IPS-NIHi7 (cell line): ENCODE results near the gene KIRREL1.

Experiments
- DNase-seq: peaks from one replicate; pipeline ENCODE4 v3.0.0; 2012; ENCODE audit warnings: mixed read lengths; ENCODE audit errors: extremely low spot score

The KIRREL1 gene

DNA sequence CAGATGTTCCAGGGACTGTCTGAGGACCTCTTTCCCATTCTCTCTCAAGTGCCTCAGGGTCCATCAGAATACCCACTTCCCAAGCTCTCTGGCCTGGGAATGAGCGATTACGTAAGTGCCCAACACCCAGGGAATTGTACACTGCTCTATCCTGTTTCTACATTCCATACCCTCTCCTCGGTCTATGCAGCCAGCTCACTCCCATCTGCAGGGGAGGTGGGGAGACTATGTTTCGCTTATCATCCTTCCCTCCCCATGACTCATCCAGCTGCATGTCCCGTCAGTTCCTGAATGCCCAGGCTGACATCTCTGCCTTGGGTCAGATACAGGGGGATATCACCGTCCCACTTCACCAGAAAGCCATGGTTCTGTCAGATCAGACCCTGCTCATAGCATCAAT is 152.7 kb downstream of the KIRREL1 start:
- DNase-seq = no peak

DNA sequence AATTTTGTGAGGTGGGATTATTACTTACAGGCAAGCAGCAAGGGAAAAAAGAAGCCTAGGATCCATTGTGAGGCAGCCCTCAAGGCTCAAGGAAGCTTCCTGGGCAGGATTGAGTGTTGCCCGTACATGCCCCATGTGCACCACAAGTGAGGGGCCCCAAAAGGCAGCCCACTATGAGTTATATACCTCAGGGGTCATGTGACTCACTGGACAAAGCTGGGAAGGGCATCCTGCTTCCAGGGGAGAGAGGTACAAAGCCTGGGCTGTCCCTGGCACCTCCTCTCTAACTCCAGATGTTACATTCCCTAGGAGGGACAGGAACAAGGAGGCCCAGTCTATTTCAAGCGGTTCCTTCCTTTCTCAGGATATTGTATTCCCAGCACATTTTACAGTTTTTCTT is 153.3 kb downstream of the KIRREL1 start:
- DNase-seq = no peak

DNA sequence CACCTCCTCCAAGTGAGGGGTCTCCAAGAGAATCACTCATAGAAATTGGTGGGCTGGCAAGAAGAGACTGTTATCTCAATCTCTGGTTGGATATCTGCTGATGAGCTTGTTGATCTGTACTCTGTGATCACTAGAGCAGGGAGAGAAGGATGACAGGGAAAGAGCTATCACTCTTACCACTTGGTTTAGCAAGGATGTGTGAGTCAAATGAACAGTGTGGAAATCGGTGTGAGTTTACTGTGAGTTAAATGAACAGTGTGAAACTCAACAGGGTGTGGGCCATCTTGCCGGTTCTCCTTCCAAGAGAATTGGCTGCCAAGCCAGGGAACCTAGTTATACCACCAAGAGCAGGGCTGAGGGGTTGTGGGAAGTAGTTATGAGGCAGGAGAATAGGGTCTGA is 154.0 kb downstream of the KIRREL1 start:
- DNase-seq = no peak

GRCh38 chr1:158147869-158148268 is 154.4 kb downstream of the KIRREL1 start:
- no peak for DNase-seq

DNA sequence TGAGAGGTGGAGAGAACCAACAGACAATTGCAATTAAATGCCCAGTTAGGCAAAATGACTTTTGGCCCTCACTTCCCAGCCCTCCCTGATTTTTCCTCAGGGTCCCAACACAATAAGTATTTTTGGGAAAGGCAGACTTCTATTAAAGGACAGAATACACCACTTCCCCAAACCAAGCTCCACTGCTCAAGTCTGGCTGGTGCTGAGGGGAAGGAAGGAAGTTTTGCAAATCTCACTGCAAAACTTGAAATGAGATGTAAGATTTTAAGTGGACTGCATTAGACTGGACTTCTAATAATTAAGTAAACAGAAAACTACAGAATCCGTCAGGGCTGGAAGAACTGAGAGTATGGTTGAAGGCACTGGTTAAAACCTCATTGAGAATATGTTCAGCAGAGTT is 155.0 kb downstream of the KIRREL1 start:
- DNase-seq = no peak

DNA sequence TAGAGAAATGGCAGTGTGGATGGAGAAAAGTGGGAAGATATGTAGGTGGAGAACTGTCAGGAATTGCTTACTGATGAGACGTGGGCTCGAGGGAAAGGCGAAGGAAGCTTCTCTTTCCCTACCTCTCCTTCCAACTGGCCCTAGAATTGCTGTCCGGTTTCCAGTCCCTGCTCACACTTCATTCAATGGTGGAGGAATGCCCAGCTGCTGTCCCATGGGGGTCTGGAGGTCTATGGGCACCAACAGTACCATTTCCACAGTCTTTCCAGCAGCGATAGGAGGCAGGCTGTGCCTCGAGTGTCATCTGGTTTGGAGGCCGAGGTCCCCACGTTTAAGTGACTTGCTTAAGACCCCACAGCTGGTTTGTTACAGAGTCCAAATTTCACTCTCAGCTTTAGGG is 155.7 kb downstream of the KIRREL1 start:
- DNase-seq = no peak
